ENCODE results near the gene SPAG16.

SPAG16 gene

GRCh38 chr2:214180071-214180470, 895.8 kb downstream of the SPAG16 start:
- no peaks in the 10 kb centered on the region for H3K4me1 Mint-ChIP-seq
- H3K36me3 Mint-ChIP-seq, result no peaks in the 10 kb centered on the region
- no peak overlapping the region for H3K4me3 Mint-ChIP-seq
- no peak overlapping the region for H3K27ac Mint-ChIP-seq
- H3K27me3 Mint-ChIP-seq, result no peaks in the 10 kb centered on the region
- H3K9me3 Mint-ChIP-seq, result no peaks in the 10 kb centered on the region
- CTCF ChIA-PET, result no interaction called here
- DNase-seq, result no peak

- DNase-seq, result no peak
- H3K9me3 Mint-ChIP-seq, result no peaks in the 10 kb centered on the region
- H3K27ac Mint-ChIP-seq, result no peak overlapping the region
- CTCF ChIA-PET, result no interaction called here
- H3K27me3 Mint-ChIP-seq, result no peaks in the 10 kb centered on the region
- no peaks in the 10 kb centered on the region for H3K36me3 Mint-ChIP-seq
- no peaks in the 10 kb centered on the region for H3K4me1 Mint-ChIP-seq
- H3K4me3 Mint-ChIP-seq, result no peak overlapping the region
Observed at GRCh38 chr2:214180686-214181085, 896.4 kb downstream of the SPAG16 start.

- Mint-ChIP-seq H3K36me3 (no peaks in the 10 kb centered on the region), H3K4me3 (no peak overlapping the region), H3K4me1 (no peaks in the 10 kb centered on the region), H3K9me3 (no peaks in the 10 kb centered on the region), H3K27ac (no peak overlapping the region), H3K27me3 (no peaks in the 10 kb centered on the region)
- CTCF ChIA-PET, result no interaction called here
- DNase-seq, result no peak
Observed at GRCh38 chr2:214184461-214184860, 900.2 kb downstream of the SPAG16 start.

GRCh38 chr2:214185546-214185945, 901.3 kb downstream of the SPAG16 start:
- Mint-ChIP-seq H3K36me3 (no peaks in the 10 kb centered on the region), H3K9me3 (no peaks in the 10 kb centered on the region), H3K27ac (no peak overlapping the region), H3K27me3 (no peaks in the 10 kb centered on the region), H3K4me3 (no peak overlapping the region), H3K4me1 (no peaks in the 10 kb centered on the region)
- no peak for DNase-seq
- CTCF ChIA-PET, result no interaction called here

- Mint-ChIP-seq H3K4me3 (no peak overlapping the region), H3K27me3 (no peaks in the 10 kb centered on the region), H3K27ac (no peak overlapping the region), H3K9me3 (no peaks in the 10 kb centered on the region), H3K36me3 (no peaks in the 10 kb centered on the region), H3K4me1 (no peaks in the 10 kb centered on the region)
- CTCF ChIA-PET, result no interaction called here
- no peak for DNase-seq
Observed at GRCh38 chr2:214192711-214193110, 908.4 kb downstream of the SPAG16 start.

GRCh38 chr2:214193943-214194342, 909.7 kb downstream of the SPAG16 start:
- Mint-ChIP-seq H3K27me3 (no peaks in the 10 kb centered on the region), H3K36me3 (no peaks in the 10 kb centered on the region), H3K4me1 (no peaks in the 10 kb centered on the region), H3K4me3 (no peak overlapping the region), H3K27ac (no peak overlapping the region), H3K9me3 (no peaks in the 10 kb centered on the region)
- CTCF ChIA-PET, result interaction anchor here (0.7 kb wide), 1 partner anchor 334 kb away, joined by 4 read pairs; no protein-coding TSS in a partner anchor
- DNase-seq, result no peak

GRCh38 chr2:214196260-214196659, 912.0 kb downstream of the SPAG16 start:
- no peak for DNase-seq
- CTCF ChIA-PET, result no interaction called here
- Mint-ChIP-seq H3K4me3 (no peak overlapping the region), H3K27ac (no peak overlapping the region), H3K9me3 (no peaks in the 10 kb centered on the region), H3K36me3 (no peaks in the 10 kb centered on the region), H3K4me1 (no peaks in the 10 kb centered on the region), H3K27me3 (no peaks in the 10 kb centered on the region)

- Mint-ChIP-seq H3K9me3 (no peaks in the 10 kb centered on the region), H3K4me1 (no peaks in the 10 kb centered on the region), H3K4me3 (no peak overlapping the region), H3K36me3 (no peaks in the 10 kb centered on the region), H3K27ac (no peak overlapping the region), H3K27me3 (no peaks in the 10 kb centered on the region)
- no peak for DNase-seq
- CTCF ChIA-PET, result no interaction called here
Observed at GRCh38 chr2:214201892-214202291, 917.6 kb downstream of the SPAG16 start.

- CTCF ChIA-PET, result no interaction called here
- no peaks in the 10 kb centered on the region for H3K27me3 Mint-ChIP-seq
- no peak overlapping the region for H3K4me3 Mint-ChIP-seq
- H3K36me3 Mint-ChIP-seq, result no peaks in the 10 kb centered on the region
- no peaks in the 10 kb centered on the region for H3K4me1 Mint-ChIP-seq
- H3K9me3 Mint-ChIP-seq, result no peaks in the 10 kb centered on the region
- DNase-seq, result no peak
- no peak overlapping the region for H3K27ac Mint-ChIP-seq
Observed at GRCh38 chr2:214203214-214203613, 919.0 kb downstream of the SPAG16 start.

- Mint-ChIP-seq H3K9me3 (no peaks in the 10 kb centered on the region), H3K27me3 (no peaks in the 10 kb centered on the region), H3K4me1 (no peaks in the 10 kb centered on the region), H3K27ac (no peak overlapping the region), H3K4me3 (no peak overlapping the region), H3K36me3 (no peaks in the 10 kb centered on the region)
- CTCF ChIA-PET, result no interaction called here
- no peak for DNase-seq
Observed at GRCh38 chr2:214203744-214204289, 919.6 kb downstream of the SPAG16 start.

- H3K27ac Mint-ChIP-seq, result no peak overlapping the region
- H3K9me3 Mint-ChIP-seq, result no peaks in the 10 kb centered on the region
- no peaks in the 10 kb centered on the region for H3K36me3 Mint-ChIP-seq
- CTCF ChIA-PET, result no interaction called here
- no peaks in the 10 kb centered on the region for H3K27me3 Mint-ChIP-seq
- no peaks in the 10 kb centered on the region for H3K4me1 Mint-ChIP-seq
- no peak overlapping the region for H3K4me3 Mint-ChIP-seq
- no peak for DNase-seq
Observed at GRCh38 chr2:214215107-214215506, 930.8 kb downstream of the SPAG16 start.

GRCh38 chr2:214217136-214217535, 932.9 kb downstream of the SPAG16 start:
- no peaks in the 10 kb centered on the region for H3K27me3 Mint-ChIP-seq
- H3K27ac Mint-ChIP-seq, result no peak overlapping the region
- DNase-seq, result no peak

GRCh38 chr2:214217599-214217998, 933.3 kb downstream of the SPAG16 start:
- CTCF ChIA-PET, result no interaction called here
- H3K27me3 Mint-ChIP-seq, result no peaks in the 10 kb centered on the region
- H3K4me3 Mint-ChIP-seq, result no peak overlapping the region
- no peaks in the 10 kb centered on the region for H3K4me1 Mint-ChIP-seq
- DNase-seq, result no peak
- no peaks in the 10 kb centered on the region for H3K36me3 Mint-ChIP-seq
- no peak overlapping the region for H3K27ac Mint-ChIP-seq
- H3K9me3 Mint-ChIP-seq, result no peaks in the 10 kb centered on the region

More at GRCh38 chr2:214217136-214217535, 932.9 kb downstream of the SPAG16 start:
- no peaks in the 10 kb centered on the region for H3K36me3 Mint-ChIP-seq
- H3K9me3 Mint-ChIP-seq, result no peaks in the 10 kb centered on the region
- no peaks in the 10 kb centered on the region for H3K4me1 Mint-ChIP-seq
- CTCF ChIA-PET, result no interaction called here
- H3K4me3 Mint-ChIP-seq, result no peak overlapping the region

- Mint-ChIP-seq H3K27ac (no peak overlapping the region), H3K27me3 (no peaks in the 10 kb centered on the region), H3K4me1 (no peaks in the 10 kb centered on the region), H3K9me3 (no peaks in the 10 kb centered on the region), H3K4me3 (no peak overlapping the region), H3K36me3 (no peaks in the 10 kb centered on the region)
- CTCF ChIA-PET, result interaction anchor here (0.5 kb wide), 1 partner anchor 341 kb away, joined by 3 read pairs; no protein-coding TSS in a partner anchor
- DNase-seq, result no peak
Observed at GRCh38 chr2:214220251-214220650, 936.0 kb downstream of the SPAG16 start.

GRCh38 chr2:214226061-214226460, 941.8 kb downstream of the SPAG16 start:
- H3K27ac Mint-ChIP-seq, result no peak overlapping the region
- no peak for DNase-seq
- no peaks in the 10 kb centered on the region for H3K27me3 Mint-ChIP-seq
- no peaks in the 10 kb centered on the region for H3K4me1 Mint-ChIP-seq
- H3K9me3 Mint-ChIP-seq, result no peaks in the 10 kb centered on the region
- H3K4me3 Mint-ChIP-seq, result no peak overlapping the region
- H3K36me3 Mint-ChIP-seq, result no peaks in the 10 kb centered on the region
- CTCF ChIA-PET, result no interaction called here

- no peak overlapping the region for H3K27ac Mint-ChIP-seq
- CTCF ChIA-PET, result no interaction called here
- H3K36me3 Mint-ChIP-seq, result no peaks in the 10 kb centered on the region
- DNase-seq, result no peak
- H3K9me3 Mint-ChIP-seq, result no peaks in the 10 kb centered on the region
- H3K4me3 Mint-ChIP-seq, result no peak overlapping the region
- H3K27me3 Mint-ChIP-seq, result no peaks in the 10 kb centered on the region
- no peaks in the 10 kb centered on the region for H3K4me1 Mint-ChIP-seq
Observed at GRCh38 chr2:214232271-214232670, 948.0 kb downstream of the SPAG16 start.

Data from activated naive CD4-positive, alpha-beta T cell treated with anti-CD3 and anti-CD28 coated beads, Interleukin-2, amount 10 ng/mL, durations not matched to agents 7 days and 5 days (primary cell).